K562 (cell line): ENCODE results near the gene AGPAT4. TPM values are rescaled to one million over a fixed set of nuclear protein-coding genes. Genes with fewer than 3 reads are reported as not detected.

ENCODE experiments used
- ATAC-seq: fragments of 200-7000 bp; cut with Tn5 transposase; 3 replicates; pipeline ENCODE4 v1.9.1; 2020; ENCODE audit warnings: moderate library complexity
- BruUV-seq: library from RNA; stranded (reverse); fragments of 400-500 nt; replicated peaks from 2 replicates; lab custom pipeline; 2021; lab: Mats Ljungman, UMichigan
- CTCF ChIA-PET: fragments of 300-600 bp; formaldehyde crosslinking; extraction: SDS; loops from one replicate; lab custom pipeline; 2021; ENCODE audit warnings: low intra/inter-chr PET ratio; lab: Yijun Ruan, JAX
- POLR2A ChIA-PET: fragments of 300-600, 350-650 bp; sonication (Branson Sonifier 250); formaldehyde crosslinking; extraction: SDS; loops from one replicate; lab custom pipeline; 2021; ENCODE audit warnings: antibody characterized with exemption, inconsistent platforms; lab: Yijun Ruan, JAX
- DNase-seq, 4 experiments: peaks; one replicate each; pipeline versions ENCODE4 v3.0.0 to v3.0.0-alpha.2; 2011 to 2018; ENCODE audit warnings: low spot score in 3 of 4, mixed read lengths in 3 of 4; ENCODE audit errors: extremely low read depth in 1 of 4
- FAIRE-seq: peaks from 2 replicates; lab custom pipeline; 2011; peaks lifted over from hg19 to GRCh38; lab: Jason Lieb, UNC
- H2AFZ ChIP-seq: 2 replicates; pipeline ENCODE4 v1.6.0; 2011; ENCODE audit warnings: low read depth, low read length, control low read depth, inconsistent platforms
- H3K27ac ChIP-seq: fragments of 200-600 bp; 3 replicates; pipeline ENCODE4 v1.8.0; 2011; ENCODE audit warnings: low read depth, mild to moderate bottlenecking, control low read depth, inconsistent platforms, low read length, moderate library complexity, mixed read lengths; ENCODE audit errors: extremely low read depth
- H3K27me3 ChIP-seq, 2 experiments: fragments of 300-600 bp in 1 of 2; 2 replicates in 1 of 2; 3 replicates in 1 of 2; pipeline versions ENCODE4 v1.6.0 to v1.8.0; 2011; ENCODE audit warnings: inconsistent platforms in 2 of 2, low read length in 2 of 2, mild to moderate bottlenecking in 1 of 2, mixed read lengths in 1 of 2, moderate library complexity in 1 of 2; ENCODE audit not compliant: control insufficient read depth in 2 of 2, insufficient read depth in 2 of 2
- H3K36me3 ChIP-seq: fragments of 300-600 bp; 3 replicates; pipeline ENCODE4 v1.8.0; 2011; ENCODE audit warnings: mild to moderate bottlenecking, low read length, inconsistent platforms; ENCODE audit not compliant: control insufficient read depth, insufficient read depth
- H3K4me1 ChIP-seq, 2 experiments: fragments of 200-600 bp in 1 of 2; replicated peaks in 1 of 2; 2 replicates in 1 of 2; 3 replicates in 1 of 2; pipeline versions ENCODE4 v1.5.1 to v1.8.0; 2011; ENCODE audit warnings: inconsistent platforms in 2 of 2, low read length in 2 of 2, mild to moderate bottlenecking in 1 of 2, mixed read lengths in 1 of 2, moderate library complexity in 1 of 2; ENCODE audit not compliant: control insufficient read depth in 2 of 2, insufficient read depth in 2 of 2
- H3K4me2 ChIP-seq: 2 replicates; pipeline ENCODE4 v1.6.1; 2011; ENCODE audit warnings: low read length, control low read depth, inconsistent platforms, mixed read lengths; ENCODE audit not compliant: insufficient read depth
- H3K4me3 ChIP-seq: fragments of 200-600 bp; sonication (generic), shearing (Covaris generic); 2 replicates; pipeline ENCODE4 v1.5.1; 2016; ENCODE audit warnings: control low read depth, inconsistent platforms
- H3K79me2 ChIP-seq: fragments of 200-600 bp; 3 replicates; pipeline ENCODE4 v1.8.0; 2011; ENCODE audit warnings: low read length, inconsistent platforms; ENCODE audit not compliant: control insufficient read depth, insufficient read depth
- H3K9ac ChIP-seq, 2 experiments: 2 replicates each; pipeline versions ENCODE4 v1.6.0 to v1.6.1; 2011; ENCODE audit warnings: low read depth in 2 of 2, low read length in 2 of 2, control low read depth in 1 of 2, inconsistent platforms in 1 of 2, mild to moderate bottlenecking in 1 of 2, mixed read lengths in 1 of 2; ENCODE audit not compliant: insufficient read depth in 1 of 2
- H3K9me1 ChIP-seq: one replicate; pipeline ENCODE4 v1.6.0; 2011; ENCODE audit warnings: inconsistent platforms, mild to moderate bottlenecking, low read length, moderate library complexity; ENCODE audit not compliant: control insufficient read depth, insufficient read depth
- H3K9me3 ChIP-seq: replicated peaks from 2 replicates; pipeline ENCODE4 v1.5.1; 2011; ENCODE audit warnings: low read depth, low read length, inconsistent platforms; ENCODE audit not compliant: control insufficient read depth, insufficient read depth
- H4K20me1 ChIP-seq: replicated peaks from 2 replicates; pipeline ENCODE4 v1.6.1; 2011; ENCODE audit warnings: low read length, inconsistent platforms, mixed read lengths; ENCODE audit not compliant: control insufficient read depth, insufficient read depth
- ADNP ChIP-seq: fragments of 200-800 bp; sonication (Bioruptor generic); IDR thresholded peaks from 2 replicates; pipeline ENCODE4 v1.6.1; 2016; ENCODE audit warnings: missing genetic modification characterization, missing compliant biosample characterization
- BACH1 ChIP-seq: fragments of 200-800 bp; sonication (Bioruptor generic); IDR thresholded peaks from 2 replicates; pipeline ENCODE4 v1.6.1; 2016; ENCODE audit warnings: missing genetic modification characterization, missing compliant biosample characterization
- BRF1 ChIP-seq: IDR thresholded peaks from 3 replicates; pipeline ENCODE4 v1.6.1; 2011; ENCODE audit warnings: borderline replicate concordance, mild to moderate bottlenecking; ENCODE audit not compliant: insufficient read length; ENCODE audit errors: extremely low read depth
- CBFA2T2 ChIP-seq: fragments of 450-650 bp; conservative IDR thresholded peaks from 2 replicates; pipeline ENCODE4 v1.6.1; 2017; ENCODE audit warnings: mild to moderate bottlenecking
- CREB3 ChIP-seq: fragments of 450-650 bp; conservative IDR thresholded peaks from 2 replicates; pipeline ENCODE4 v1.6.1; 2016; ENCODE audit warnings: missing genetic modification characterization, low read depth, mild to moderate bottlenecking, missing compliant biosample characterization, moderate library complexity
- DACH1 ChIP-seq: fragments of 450-650 bp; IDR thresholded peaks from 2 replicates; pipeline ENCODE4 v1.6.1; 2018; ENCODE audit not compliant: partially characterized antibody
- ETV6 ChIP-seq, 3 experiments: fragments of 150-350 bp in 1 of 3; sonication (generic) in 1 of 3; formaldehyde crosslinking in 1 of 3; IDR thresholded peaks; 2 replicates each; pipeline versions ENCODE4 v1.6.1 to v1.8.0; 2014 to 2022; ENCODE audit warnings: borderline replicate concordance in 2 of 3, low read depth in 2 of 3, antibody characterized with exemption in 1 of 3, low read length in 1 of 3, mild to moderate bottlenecking in 1 of 3, missing genetic modification reagents in 1 of 3
- GATAD2B ChIP-seq: fragments of 450-650 bp; IDR thresholded peaks from 2 replicates; pipeline ENCODE4 v1.6.1; 2017; ENCODE audit warnings: mild to moderate bottlenecking, borderline replicate concordance
- PURB ChIP-seq: sonication (generic); formaldehyde crosslinking; IDR thresholded peaks from 2 replicates; pipeline ENCODE4 v1.9.0; 2021; ENCODE audit warnings: low read depth, mild to moderate bottlenecking, missing genetic modification reagents
- SMAD1 ChIP-seq: fragments of 150-350 bp; IDR thresholded peaks from 2 replicates; pipeline ENCODE4 v1.6.1; 2014; ENCODE audit warnings: low read length, low read depth; ENCODE audit not compliant: partially characterized antibody
- TBP ChIP-seq: optimal IDR thresholded peaks from 2 replicates; pipeline ENCODE3; 2011; ENCODE audit warnings: low read depth, low read length, improper control_type of control experiment
- TEAD1 ChIP-seq, 2 experiments: fragments of 450-650 bp in 1 of 2; sonication (generic) in 1 of 2; formaldehyde crosslinking; IDR thresholded peaks; 2 replicates each; pipeline versions ENCODE4 v1.4.0 to v1.8.0; 2020 to 2022; ENCODE audit warnings: mild to moderate bottlenecking in 2 of 2, missing genetic modification reagents in 1 of 2
- ZNF444 ChIP-seq: fragments of 250-450 bp; sonication (Bioruptor Pico); IDR thresholded peaks from 2 replicates; pipeline ENCODE4 v1.4.0; 2020; ENCODE audit warnings: mild to moderate bottlenecking, moderate library complexity
- ZZZ3 ChIP-seq: fragments of 450-650 bp; IDR thresholded peaks from 2 replicates; pipeline ENCODE4 v1.6.1; 2016; ENCODE audit warnings: antibody characterized with exemption, mild to moderate bottlenecking, moderate library complexity
- WGBS: fragments of 100-300 bp; shearing (Covaris generic); methylation state at CpG from one replicate; pipeline ENCODE4 v1.1.6; 2016; ENCODE audit warnings: low coverage, mixed read lengths; ENCODE audit not compliant: insufficient coverage; ENCODE audit errors: missing lambda C conversion rate; 5-methylcytosine and 5-hydroxymethylcytosine counted together
- in situ Hi-C: fragments of 300-500 bp; cut with MboI; formaldehyde crosslinking; loops from 4 replicates; pipeline ENCODE4 v1.15.0; 2018; ENCODE audit warnings: inconsistent platforms, mixed read lengths
- intact Hi-C: fragments of 100-400 bp; cut with micrococcal nuclease; formaldehyde crosslinking; loops from 2 replicates; pipeline ENCODE4 v1.14.2; 2022
- polyA plus RNA-seq, 8 experiments: library from polyadenylated mRNA; depleted of rRNA in 4 of 8; stranded (reverse) in 5 of 8; unstranded in 3 of 8; fragments of >200 nt; fragmentation: Nextera tagmentation in 2 of 8; fragmentation: Illumina TruSeq in 1 of 8; extraction: Ambion mirVana in 2 of 8; extraction: Trizol in 1 of 8; gene quantifications; 2 replicates each; pipeline versions ENCODE4 v1.2.1 to v1.2.3, GENCODE V29; 2011 to 2014; ENCODE audit warnings: inconsistent platforms in 1 of 8, missing spikeins in 1 of 8
- total RNA-seq, 7 experiments: library from RNA; depleted of rRNA in 6 of 7; stranded (reverse); fragments of >200 nt in 6 of 7; fragmentation: Illumina TruSeq in 2 of 7; extraction: Trizol in 2 of 7; gene quantifications; 2 replicates each; pipeline versions ENCODE4 v1.2.1 to v1.2.3, GENCODE V29; 2011 to 2021; ENCODE audit warnings: low replicate concordance in 1 of 7

AGPAT4 gene
- total and polyA plus RNA-seq, 9 of the 15 experiments (the other 6 are each of a cell fraction or from before 2014, with no cell fraction given), result 2.2 to 15.0 (median 5.7) TPM

GRCh38 chr6:161219680-161220079, 54.2 kb downstream of the AGPAT4 start:
- ChIA-PET CTCF (interaction anchor here (0.7 kb wide), 1 partner anchor 11 kb away, joined by 3 read pairs; no protein-coding TSS in a partner anchor), POLR2A (interaction anchor here (0.7 to 2.0 kb wide), 3 partner anchors 9 to 50 kb away, joined by 3 to 10 read pairs (median 4); no protein-coding TSS in a partner anchor)
- no peak for TF ChIP-seq ADNP (tag)
- TF ChIP-seq CREB3 (tag), result no peak
- no peak for TF ChIP-seq TEAD1 (CRISPR knock-in tag; IDR thresholded peaks at IDR 0.05)
- no peak for TF ChIP-seq BRF1
- TF ChIP-seq ETV6 (IDR thresholded peaks at IDR 0.05; ENCODE audit: borderline replicate concordance in 1 of 2, low read depth in 2 of 2, low read length in 1 of 2), result no peak
- no peak for TF ChIP-seq ETV6 (CRISPR knock-in tag; IDR thresholded peaks at IDR 0.05; ENCODE audit: borderline replicate concordance)
- TF ChIP-seq SMAD1, result no peak
- no peak for TF ChIP-seq TBP
- no peak for TF ChIP-seq BACH1 (tag)
- TF ChIP-seq ZZZ3, result no peak
- no peak for TF ChIP-seq PURB (CRISPR knock-in tag)
- no peak for TF ChIP-seq CBFA2T2
- peak; percentile 96 for TF ChIP-seq DACH1
- TF ChIP-seq ZNF444 (CRISPR knock-in tag), result no peak
- peak; percentile 47; the same call in 1 of the 2 replicates for TF ChIP-seq GATAD2B
- H3K4me2 ChIP-seq, result no peak overlapping the region
- no peaks in the 10 kb centered on the region for H3K9me1 ChIP-seq
- no peak overlapping the region for H3K27ac ChIP-seq
- peaks cover 28% of the 10 kb centered on the region for H3K9me3 ChIP-seq
- no peak for DNase-seq
- H3K27me3 ChIP-seq, result no peaks in the 10 kb centered on the region; a peak in 1 of 5 replicates
- no peaks in the 10 kb centered on the region for H4K20me1 ChIP-seq
- intact Hi-C loops, result no loop called here
- FAIRE-seq, result no peak
- BruUV-seq, result no TSS peak
- H2AFZ ChIP-seq, result no peak overlapping the region
- in situ Hi-C loops, result no loop called here
- H3K36me3 ChIP-seq, result no peaks in the 10 kb centered on the region; the same call in 2 of the 3 replicates
- H3K79me2 ChIP-seq, result peaks cover 2% of the 10 kb centered on the region; the same call in 1 of the 3 replicates
- H3K9ac ChIP-seq, result no peak overlapping the region
- peaks cover 5 to 12% of the 10 kb centered on the region in 2 experiments; a peak in 4 of 5 replicates for H3K4me1 ChIP-seq
- no peak overlapping the region for H3K4me3 ChIP-seq
- no peak for ATAC-seq
- WGBS, result 44% methylated on average over 2 of the region's 2 CpGs
